Measurements from ENCODE around the gene XCL2.

The XCL2 gene

GRCh38 chr1:168512864-168513595, 30.8 kb downstream of the XCL2 start:
- DNase-seq: no peak

GRCh38 chr1:168509875-168510791, 33.7 kb downstream of the XCL2 start:
- no peak for DNase-seq

GRCh38 chr1:168509210-168509609, 34.6 kb downstream of the XCL2 start:
- DNase-seq: no peak

GRCh38 chr1:168507828-168508227, 36.0 kb downstream of the XCL2 start:
- no peak for DNase-seq

GRCh38 chr1:168507231-168507630, 36.6 kb downstream of the XCL2 start:
- DNase-seq: no peak

GRCh38 chr1:168506204-168506819, 37.5 kb downstream of the XCL2 start:
- DNase-seq: no peak

GRCh38 chr1:168505006-168505405, 38.8 kb downstream of the XCL2 start:
- DNase-seq: no peak

- DNase-seq: no peak
Observed at GRCh38 chr1:168504064-168504837, 39.5 kb downstream of the XCL2 start.

- no peak for DNase-seq
Observed at GRCh38 chr1:168499688-168500049, 44.1 kb downstream of the XCL2 start.

GRCh38 chr1:168498956-168499687, 44.7 kb downstream of the XCL2 start:
- DNase-seq: no peak

- no peak for DNase-seq
Observed at GRCh38 chr1:168498159-168498631, 45.6 kb downstream of the XCL2 start.

GRCh38 chr1:168497376-168497950, 46.3 kb downstream of the XCL2 start:
- no peak for DNase-seq

GRCh38 chr1:168491527-168492164, 52.2 kb downstream of the XCL2 start:
- DNase-seq: no peak
